A549 (cell line): ENCODE measurements around the gene ARHGEF4. TPM values are rescaled to one million over a fixed set of nuclear protein-coding genes. Genes with fewer than 3 reads are reported as not detected.

Experiments used
- ATAC-seq, 2 experiments: fragments of 200-7000 bp in 1 of 2; fragments of >200 bp in 1 of 2; cut with Nextera tagmentation in 1 of 2; cut with Tn5 transposase in 1 of 2; 3 replicates each; pipeline versions ENCODE4 v1.8.0 to v1.9.1; 2018 to 2020; ENCODE audit warnings: mild to moderate bottlenecking in 1 of 2, moderate library complexity in 1 of 2
- CTCF ChIA-PET: fragments of 300-600 bp; sonication (Branson Sonifier 250); formaldehyde crosslinking; extraction: SDS; loops from one replicate; lab custom pipeline; 2021; ENCODE audit warnings: antibody characterized with exemption, inconsistent platforms; lab: Yijun Ruan, JAX
- POLR2A ChIA-PET: fragments of 350-600 bp; formaldehyde crosslinking; extraction: SDS; loops from one replicate; lab custom pipeline; 2021; ENCODE audit warnings: antibody characterized with exemption, inconsistent platforms; lab: Yijun Ruan, JAX
- DNase-seq, 2 experiments: peaks; one replicate each; pipeline versions ENCODE4 v3.0.0 to v3.0.0-alpha.2; 2011 to 2016; ENCODE audit warnings: low read depth in 1 of 2, low spot score in 1 of 2
- FAIRE-seq: peaks from 2 replicates; lab custom pipeline; 2011; peaks lifted over from hg19 to GRCh38; lab: Jason Lieb, UNC
- H3K27ac ChIP-seq, 2 experiments: fragments of >200 bp; sonication (Bioruptor Twin); formaldehyde crosslinking; 3 replicates each; pipeline ENCODE4 v1.5.1; 2016 to 2017
- H3K4me1 ChIP-seq: fragments of >200 bp; sonication (Bioruptor Twin); formaldehyde crosslinking; 3 replicates; pipeline ENCODE4 v1.6.1; 2016
- H3K4me2 ChIP-seq: fragments of >200 bp; sonication (Bioruptor Twin); formaldehyde crosslinking; 3 replicates; pipeline ENCODE4 v1.6.1; 2016
- H3K4me3 ChIP-seq: fragments of >200 bp; sonication (Bioruptor Twin); formaldehyde crosslinking; 3 replicates; pipeline ENCODE4 v1.5.1; 2016
- H3K9me3 ChIP-seq: fragments of >200 bp; sonication (Bioruptor Twin); formaldehyde crosslinking; 3 replicates; pipeline ENCODE4 v1.6.1; 2016
- CHD4 ChIP-seq: fragments of 200-600 bp; sonication (generic); IDR thresholded peaks from 2 replicates; pipeline ENCODE4 v1.6.1; 2016; ENCODE audit warnings: antibody characterized with exemption, mild to moderate bottlenecking, borderline replicate concordance
- EHMT2 ChIP-seq: fragments of 200-600 bp; sonication (generic); IDR thresholded peaks from 2 replicates; pipeline ENCODE4 v1.6.1; 2016; ENCODE audit warnings: antibody characterized with exemption, low read depth, mild to moderate bottlenecking, moderate library complexity
- ESRRA ChIP-seq: fragments of 150-350 bp; IDR thresholded peaks from 2 replicates; pipeline ENCODE4 v1.6.1; 2014; ENCODE audit warnings: mild to moderate bottlenecking, low read length, borderline replicate concordance
- FOSB ChIP-seq: fragments of 250-450 bp; sonication (Bioruptor Pico); IDR thresholded peaks from 2 replicates; pipeline ENCODE4 v1.5.0; 2020; ENCODE audit warnings: mild to moderate bottlenecking, moderate library complexity
- FOSL2 ChIP-seq, 2 experiments: fragments of 450-650 bp in 1 of 2; fragments of >200 bp in 1 of 2; sonication (Bioruptor Twin) in 1 of 2; formaldehyde crosslinking; IDR thresholded peaks; 2 replicates each; pipeline versions ENCODE4 v1.5.0 to v1.6.1; 2016 to 2020; ENCODE audit warnings: mild to moderate bottlenecking in 1 of 2, moderate library complexity in 1 of 2
- FOXS1 ChIP-seq: fragments of 250-450 bp; sonication (Bioruptor Pico); IDR thresholded peaks from 2 replicates; pipeline ENCODE4 v1.5.0; 2020; ENCODE audit warnings: mild to moderate bottlenecking, moderate library complexity
- GATA3 ChIP-seq: IDR thresholded peaks from 2 replicates; pipeline ENCODE4 v1.6.1; 2012; ENCODE audit warnings: borderline replicate concordance
- HEYL ChIP-seq: fragments of 250-450 bp; sonication (Bioruptor Pico); IDR thresholded peaks from 2 replicates; pipeline ENCODE4 v1.8.0; 2021; ENCODE audit warnings: mild to moderate bottlenecking, moderate library complexity
- HOXB13 ChIP-seq: fragments of 250-450 bp; sonication (Bioruptor Pico); IDR thresholded peaks from 2 replicates; pipeline ENCODE4 v1.5.0; 2020; ENCODE audit warnings: low read depth, mild to moderate bottlenecking, moderate library complexity
- HOXB5 ChIP-seq: fragments of 250-450 bp; sonication (Bioruptor Pico); IDR thresholded peaks from 2 replicates; pipeline ENCODE4 v1.5.0; 2020; ENCODE audit warnings: mild to moderate bottlenecking, moderate library complexity
- KDM5A ChIP-seq: fragments of 200-600 bp; sonication (generic); IDR thresholded peaks from 2 replicates; pipeline ENCODE4 v1.6.1; 2016; ENCODE audit warnings: antibody characterized with exemption, mild to moderate bottlenecking
- MYC ChIP-seq: IDR thresholded peaks from 2 replicates; pipeline ENCODE4 v1.6.1; 2012; ENCODE audit warnings: mild to moderate bottlenecking, inconsistent platforms, low read length, improper control_type of control experiment, borderline replicate concordance
- NFE2L2 ChIP-seq: fragments of 150-350 bp; conservative IDR thresholded peaks from 2 replicates; pipeline ENCODE4 v1.6.1; 2014; ENCODE audit warnings: low read length
- PHF8 ChIP-seq: fragments of 200-600 bp; sonication (generic); IDR thresholded peaks from 2 replicates; pipeline ENCODE4 v1.6.1; 2016; ENCODE audit warnings: low read depth, mild to moderate bottlenecking, antibody characterized with exemption, moderate library complexity, borderline replicate concordance
- POLR2AphosphoS2 ChIP-seq: conservative IDR thresholded peaks from 2 replicates; pipeline ENCODE4 v1.6.1; 2012; ENCODE audit warnings: low read length, improper control_type of control experiment, inconsistent platforms
- RARB ChIP-seq: fragments of 250-450 bp; sonication (Bioruptor Pico); IDR thresholded peaks from 2 replicates; pipeline ENCODE4 v1.8.0; 2021; ENCODE audit warnings: mild to moderate bottlenecking, moderate library complexity
- RFX5 ChIP-seq: fragments of 450-650 bp; IDR thresholded peaks from 2 replicates; pipeline ENCODE4 v1.7.1; 2014; ENCODE audit warnings: antibody characterized with exemption, mild to moderate bottlenecking, moderate library complexity
- RNF2 ChIP-seq: fragments of 200-600 bp; sonication (generic); IDR thresholded peaks from 2 replicates; pipeline ENCODE4 v1.6.1; 2016; ENCODE audit warnings: low read depth, mild to moderate bottlenecking, antibody characterized with exemption, moderate library complexity, borderline replicate concordance
- SMC3 ChIP-seq: fragments of >200 bp; sonication (Bioruptor Twin); formaldehyde crosslinking; IDR thresholded peaks from 3 replicates; pipeline ENCODE4 v1.6.1; 2018; ENCODE audit warnings: inconsistent platforms
- SREBF2 ChIP-seq: fragments of 450-650 bp; IDR thresholded peaks from 2 replicates; pipeline ENCODE4 v1.6.1; 2014; ENCODE audit warnings: mild to moderate bottlenecking, moderate library complexity
- TP53 ChIP-seq: fragments of 250-450 bp; sonication (Bioruptor Pico); IDR thresholded peaks from 2 replicates; pipeline ENCODE4 v1.5.0; 2021; ENCODE audit warnings: mild to moderate bottlenecking, moderate library complexity
- ZC3H11A ChIP-seq: fragments of 450-650 bp; IDR thresholded peaks from 2 replicates; pipeline ENCODE4 v1.6.1; 2014; ENCODE audit warnings: antibody characterized with exemption, mild to moderate bottlenecking
- ZFP36 ChIP-seq: fragments of 450-650 bp; IDR thresholded peaks from 2 replicates; pipeline ENCODE4 v1.6.1; 2014; ENCODE audit warnings: borderline replicate concordance; ENCODE audit not compliant: partially characterized antibody
- ZNF302 ChIP-seq: fragments of 250-450 bp; sonication (Bioruptor Pico); IDR thresholded peaks from 2 replicates; pipeline ENCODE4 v1.9.0; 2021; ENCODE audit warnings: inconsistent platforms, mild to moderate bottlenecking, moderate library complexity
- WGBS: methylation state at CpG from one replicate; pipeline ENCODE4 v1.1.6; 2017; ENCODE audit errors: missing lambda C conversion rate; 5-methylcytosine and 5-hydroxymethylcytosine counted together
- polyA plus RNA-seq, 4 experiments: library from polyadenylated mRNA; depleted of rRNA in 3 of 4; stranded (reverse); fragments of >200 nt; fragmentation: RNase III in 1 of 4; extraction: RNeasy Plus Mini Kit Qiagen cat#74134 plus additional on column Dnase treatment in 1 of 4; gene quantifications; 2 replicates in 3 of 4; 3 replicates in 1 of 4; pipeline ENCODE4 v1.2.3, GENCODE V29; 2011 to 2017
- TF ChIP-seq, protein P1 (sequence below): IDR thresholded peaks from 2 replicates; pipeline ENCODE4 v1.6.1; 2012
- TF ChIP-seq, protein P2 (sequence below): fragments of >200 bp; sonication (Bioruptor Twin); formaldehyde crosslinking; IDR thresholded peaks from 3 replicates; pipeline ENCODE4 v1.6.1; 2016
- TF ChIP-seq, protein P3 (sequence below): IDR thresholded peaks from 2 replicates; pipeline ENCODE4 v1.6.1; 2012
- TF ChIP-seq, protein P4 (sequence below): fragments of >200 bp; sonication (Bioruptor Twin); formaldehyde crosslinking; IDR thresholded peaks from 3 replicates; pipeline ENCODE4 v1.5.1; 2016
- TF ChIP-seq, protein P5 (sequence below): fragments of 450-650 bp; IDR thresholded peaks from 2 replicates; pipeline ENCODE4 v1.6.1; 2014; ENCODE audit warnings: antibody characterized with exemption

The ARHGEF4 gene
- polyA plus RNA-seq, 2 of the 4 experiments (the other 2 are of a cell fraction): 1.00 to 2.1 TPM

DNA sequence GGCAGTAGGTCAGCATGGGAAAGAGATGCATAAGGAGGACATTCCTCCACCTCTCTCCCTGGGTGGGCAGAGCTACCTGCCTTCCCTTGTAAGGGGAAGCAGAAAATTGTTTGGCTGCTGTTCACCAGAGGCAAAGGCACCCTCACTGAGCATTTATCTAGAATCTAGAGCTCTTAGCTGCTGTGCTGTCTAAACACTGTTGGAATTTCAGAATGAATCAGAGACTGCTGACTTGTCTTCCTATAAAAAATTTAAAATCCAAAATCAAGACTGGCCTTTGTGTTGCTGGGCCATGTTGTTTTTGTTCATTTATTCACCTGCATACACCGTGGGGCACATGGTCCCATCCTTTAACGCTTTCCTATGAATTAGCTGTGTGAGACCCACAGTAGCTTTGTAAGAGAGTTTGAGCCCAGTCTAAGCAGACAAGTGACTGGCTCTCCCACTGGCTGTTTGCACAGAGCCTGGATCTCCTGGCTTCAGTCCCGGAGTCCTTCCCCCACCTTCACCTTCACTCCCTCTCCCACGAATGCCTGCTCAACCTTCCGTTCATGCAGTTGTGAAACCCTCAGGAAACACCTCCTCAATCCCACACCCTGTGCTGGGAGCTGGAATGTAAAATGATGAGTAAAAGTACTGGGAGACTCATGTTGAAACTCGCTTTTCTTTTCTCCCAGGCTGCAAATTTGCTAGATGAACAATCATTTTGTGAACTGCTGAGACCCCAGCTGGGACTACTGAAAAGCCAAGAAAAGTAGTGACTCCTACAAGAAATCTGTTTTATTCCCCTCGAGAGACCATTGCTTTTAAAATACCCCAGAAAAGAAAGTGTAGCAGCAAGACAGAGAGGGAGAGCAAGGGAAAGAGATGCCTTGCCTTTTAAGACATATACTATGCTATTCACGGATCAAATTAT, 180.4 kb downstream of the ARHGEF4 start (continued):
- TF ChIP-seq RNF2: no peak
- TF ChIP-seq, protein P1, sequence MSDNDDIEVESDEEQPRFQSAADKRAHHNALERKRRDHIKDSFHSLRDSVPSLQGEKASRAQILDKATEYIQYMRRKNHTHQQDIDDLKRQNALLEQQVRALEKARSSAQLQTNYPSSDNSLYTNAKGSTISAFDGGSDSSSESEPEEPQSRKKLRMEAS: 0 out of 2 replicates have a peak, but pooled peaks have one; percentile 18

DNA sequence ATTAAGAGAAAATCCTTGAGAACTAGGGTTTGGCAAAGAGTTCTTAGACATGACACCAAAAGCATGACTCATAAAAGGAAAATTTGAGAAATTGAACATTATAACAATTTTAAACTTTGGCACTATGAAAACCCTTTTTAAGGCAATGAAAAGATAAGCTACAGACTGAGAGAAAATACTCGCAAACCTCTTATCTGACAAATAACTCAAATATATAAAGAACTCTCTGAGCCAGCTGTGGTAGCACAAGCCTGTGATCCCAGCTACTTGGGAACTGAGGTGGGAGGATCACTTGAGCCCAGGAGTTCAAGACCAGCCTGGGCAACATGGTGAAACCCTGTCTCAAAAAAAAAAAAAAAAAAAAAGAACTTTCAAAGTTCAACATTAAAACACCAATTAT, 186.0 kb downstream of the ARHGEF4 start:
- no peak overlapping the region for H3K4me2 ChIP-seq
- H3K4me1 ChIP-seq: peaks cover 11% of the 10 kb centered on the region
- peaks cover 13% of the 10 kb centered on the region; the same call in 2 of the 3 replicates for H3K9me3 ChIP-seq
- no peak for TF ChIP-seq KDM5A
- TF ChIP-seq POLR2AphosphoS2: no peak
- no peak for TF ChIP-seq HOXB13 (CRISPR knock-in tag)
- no peak for TF ChIP-seq HEYL (CRISPR knock-in tag)
- TF ChIP-seq GATA3: no peak
- no peak for TF ChIP-seq RARB (CRISPR knock-in tag)
- TF ChIP-seq EHMT2: no peak
- TF ChIP-seq FOXS1: no peak
- TF ChIP-seq NFE2L2: no peak
- no peak for TF ChIP-seq ESRRA
- TF ChIP-seq, protein P1: no peak
- POLR2A ChIA-PET: interaction anchor here (0.6 kb wide), 1 partner anchor 26 kb away, joined by 4 read pairs; no protein-coding TSS in a partner anchor
- no peak overlapping the region for H3K27ac ChIP-seq
- H3K4me3 ChIP-seq: no peak overlapping the region
- CTCF ChIA-PET: interaction anchor here (1.2 kb wide), 1 partner anchor 58 kb away, joined by 3 read pairs; no protein-coding TSS in a partner anchor
- no peak for FAIRE-seq
- WGBS: 52% methylated on average over 1 of the region's 1 CpG
- ATAC-seq: no peak
- DNase-seq: no peak

DNA sequence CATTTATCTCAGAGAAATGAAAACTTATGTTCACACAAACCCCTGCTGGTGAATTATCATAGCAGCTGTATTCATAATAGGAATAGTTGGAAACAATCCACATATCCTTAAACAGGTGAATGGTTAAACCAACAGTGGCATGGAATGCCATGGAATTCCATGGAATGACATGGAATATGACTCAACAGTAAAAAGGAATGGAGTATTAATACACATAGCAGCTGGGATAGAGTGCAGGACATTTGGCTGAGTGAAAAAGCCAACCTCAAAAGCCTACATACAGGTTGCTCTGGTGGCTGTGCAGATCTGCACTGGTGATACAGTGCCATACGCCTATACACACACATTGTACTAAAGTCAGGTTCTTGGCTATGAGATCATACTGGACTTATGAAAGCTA, 187.0 kb downstream of the ARHGEF4 start:
- ChIA-PET POLR2A (no interaction called here), CTCF (no interaction called here)
- H3K4me2 ChIP-seq: peak overlapping the region; percentile 11; the same call in 1 of the 3 replicates
- H3K4me3 ChIP-seq: no peak overlapping the region
- WGBS: 87% methylated on average over 1 of the region's 1 CpG
- DNase-seq (no peak), FAIRE-seq (no peak), ATAC-seq (peak; percentile 39 to 44; a peak in 5 of 6 replicates)
- no peak overlapping the region for H3K27ac ChIP-seq
- H3K9me3 ChIP-seq: peaks cover 17% of the 10 kb centered on the region; the same call in 2 of the 3 replicates
- peaks cover 1% of the 10 kb centered on the region; the same call in 1 of the 3 replicates for H3K4me1 ChIP-seq
- TF ChIP-seq FOSL2 (IDR thresholded peaks at IDR 0.05) (no peak), FOSL2 (CRISPR knock-in tag; IDR thresholded peaks at IDR 0.05) (no peak), RFX5 (no peak), SREBF2 (no peak), HOXB13 (CRISPR knock-in tag) (no peak), HOXB5 (CRISPR knock-in tag) (no peak), ZFP36 (no peak), KDM5A (no peak), ZC3H11A (no peak), SMC3 (no peak), TP53 (no peak), CHD4 (no peak), FOSB (no peak), PHF8 (no peak), MYC (no peak), ZNF302 (CRISPR knock-in tag) (no peak), GATA3 (no peak)
- TF ChIP-seq, protein P2, sequence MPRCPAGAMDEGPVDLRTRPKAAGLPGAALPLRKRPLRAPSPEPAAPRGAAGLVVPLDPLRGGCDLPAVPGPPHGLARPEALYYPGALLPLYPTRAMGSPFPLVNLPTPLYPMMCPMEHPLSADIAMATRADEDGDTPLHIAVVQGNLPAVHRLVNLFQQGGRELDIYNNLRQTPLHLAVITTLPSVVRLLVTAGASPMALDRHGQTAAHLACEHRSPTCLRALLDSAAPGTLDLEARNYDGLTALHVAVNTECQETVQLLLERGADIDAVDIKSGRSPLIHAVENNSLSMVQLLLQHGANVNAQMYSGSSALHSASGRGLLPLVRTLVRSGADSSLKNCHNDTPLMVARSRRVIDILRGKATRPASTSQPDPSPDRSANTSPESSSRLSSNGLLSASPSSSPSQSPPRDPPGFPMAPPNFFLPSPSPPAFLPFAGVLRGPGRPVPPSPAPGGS: no peak
- TF ChIP-seq, protein P3, sequence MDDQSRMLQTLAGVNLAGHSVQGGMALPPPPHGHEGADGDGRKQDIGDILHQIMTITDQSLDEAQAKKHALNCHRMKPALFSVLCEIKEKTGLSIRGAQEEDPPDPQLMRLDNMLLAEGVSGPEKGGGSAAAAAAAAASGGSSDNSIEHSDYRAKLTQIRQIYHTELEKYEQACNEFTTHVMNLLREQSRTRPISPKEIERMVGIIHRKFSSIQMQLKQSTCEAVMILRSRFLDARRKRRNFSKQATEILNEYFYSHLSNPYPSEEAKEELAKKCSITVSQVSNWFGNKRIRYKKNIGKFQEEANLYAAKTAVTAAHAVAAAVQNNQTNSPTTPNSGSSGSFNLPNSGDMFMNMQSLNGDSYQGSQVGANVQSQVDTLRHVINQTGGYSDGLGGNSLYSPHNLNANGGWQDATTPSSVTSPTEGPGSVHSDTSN: no peak
- TF ChIP-seq, protein P4, sequence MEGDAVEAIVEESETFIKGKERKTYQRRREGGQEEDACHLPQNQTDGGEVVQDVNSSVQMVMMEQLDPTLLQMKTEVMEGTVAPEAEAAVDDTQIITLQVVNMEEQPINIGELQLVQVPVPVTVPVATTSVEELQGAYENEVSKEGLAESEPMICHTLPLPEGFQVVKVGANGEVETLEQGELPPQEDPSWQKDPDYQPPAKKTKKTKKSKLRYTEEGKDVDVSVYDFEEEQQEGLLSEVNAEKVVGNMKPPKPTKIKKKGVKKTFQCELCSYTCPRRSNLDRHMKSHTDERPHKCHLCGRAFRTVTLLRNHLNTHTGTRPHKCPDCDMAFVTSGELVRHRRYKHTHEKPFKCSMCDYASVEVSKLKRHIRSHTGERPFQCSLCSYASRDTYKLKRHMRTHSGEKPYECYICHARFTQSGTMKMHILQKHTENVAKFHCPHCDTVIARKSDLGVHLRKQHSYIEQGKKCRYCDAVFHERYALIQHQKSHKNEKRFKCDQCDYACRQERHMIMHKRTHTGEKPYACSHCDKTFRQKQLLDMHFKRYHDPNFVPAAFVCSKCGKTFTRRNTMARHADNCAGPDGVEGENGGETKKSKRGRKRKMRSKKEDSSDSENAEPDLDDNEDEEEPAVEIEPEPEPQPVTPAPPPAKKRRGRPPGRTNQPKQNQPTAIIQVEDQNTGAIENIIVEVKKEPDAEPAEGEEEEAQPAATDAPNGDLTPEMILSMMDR: no peak
- TF ChIP-seq, protein P5, sequence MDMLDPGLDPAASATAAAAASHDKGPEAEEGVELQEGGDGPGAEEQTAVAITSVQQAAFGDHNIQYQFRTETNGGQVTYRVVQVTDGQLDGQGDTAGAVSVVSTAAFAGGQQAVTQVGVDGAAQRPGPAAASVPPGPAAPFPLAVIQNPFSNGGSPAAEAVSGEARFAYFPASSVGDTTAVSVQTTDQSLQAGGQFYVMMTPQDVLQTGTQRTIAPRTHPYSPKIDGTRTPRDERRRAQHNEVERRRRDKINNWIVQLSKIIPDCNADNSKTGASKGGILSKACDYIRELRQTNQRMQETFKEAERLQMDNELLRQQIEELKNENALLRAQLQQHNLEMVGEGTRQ: no peak
